Keratinocyte (primary cell): ENCODE data around the gene MFSD6L.

Experiments
- CTCF ChIP-seq, 3 experiments: IDR thresholded peaks in 1 of 3; conservative IDR thresholded peaks in 1 of 3; optimal IDR thresholded peaks in 1 of 3; 2 replicates in 2 of 3; 3 replicates in 1 of 3; pipeline versions ENCODE3 to v1.5.1; 2011; ENCODE audit warnings: low read length in 3 of 3, mild to moderate bottlenecking in 3 of 3, moderate library complexity in 2 of 3, control low read depth in 1 of 3, inconsistent platforms in 1 of 3; ENCODE audit not compliant: insufficient read depth in 2 of 3; ENCODE audit errors: extremely low read depth in 1 of 3
- EZH2 ChIP-seq: IDR thresholded peaks from one replicate; pipeline ENCODE4 v1.6.1; 2012; ENCODE audit warnings: inconsistent platforms, mild to moderate bottlenecking, low read length, moderate library complexity

DNA sequence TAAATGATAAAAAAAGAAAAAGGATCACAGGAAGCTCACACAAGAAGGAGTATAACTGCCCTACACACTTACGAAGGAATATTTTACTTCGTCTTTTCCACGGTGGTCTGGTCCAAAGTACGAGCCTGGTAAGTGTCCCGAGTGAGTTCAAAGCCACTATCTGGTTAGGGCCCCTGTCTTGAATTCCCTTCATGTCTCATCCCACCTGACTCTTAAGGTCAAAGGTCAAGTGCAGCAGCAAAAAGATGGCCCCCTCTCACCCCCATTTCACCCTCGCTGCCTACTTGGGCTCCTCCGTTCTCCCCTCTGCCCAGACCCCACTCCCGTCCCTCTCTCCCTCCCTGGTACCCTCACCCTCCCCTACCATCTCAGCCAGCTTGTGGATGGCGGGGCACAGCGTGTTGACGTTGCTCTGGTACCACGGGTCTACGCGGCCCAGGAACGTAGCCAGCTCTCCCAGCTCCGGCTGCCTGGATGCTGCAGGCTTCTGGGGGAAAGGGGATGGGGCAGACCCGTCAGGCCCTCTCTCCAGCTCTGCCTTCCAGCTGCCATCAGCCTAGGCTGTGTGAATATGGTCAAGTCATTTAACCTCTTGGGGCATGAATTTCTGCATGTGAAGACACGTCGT lies 27.8 kb upstream of the MFSD6L start:
- TF ChIP-seq CTCF (optimal IDR thresholded peaks at IDR 0.05 in 1 of 3, IDR thresholded peaks at IDR 0.05 in 1 of 3, conservative IDR thresholded peaks at IDR 0.05 in 1 of 3; ENCODE audit: extremely low read depth in 1 of 3, insufficient read depth in 2 of 3, low read length in 3 of 3) = no peak
- no peak for TF ChIP-seq EZH2
